ENCODE measurements around the gene NGF.

The NGF gene

DNA sequence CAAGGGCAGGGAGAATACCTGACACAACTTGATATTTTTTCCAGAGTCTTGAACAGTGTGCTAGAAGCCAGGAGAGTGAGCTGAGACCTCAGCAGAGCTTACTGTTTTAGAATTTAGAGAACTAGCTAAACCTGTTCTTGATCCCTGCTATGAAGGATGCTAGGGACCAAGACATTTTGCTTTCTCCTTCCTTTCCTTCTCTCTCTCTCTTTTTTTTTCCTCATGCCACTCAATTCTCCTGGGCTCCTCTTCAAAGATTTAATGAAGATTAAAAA, 99.0 kb downstream of the NGF start:
- H3K4me3 ChIP-seq (ENCODE audit: low read depth, low read length): no peak overlapping the region
- TF ChIP-seq, protein P1, sequence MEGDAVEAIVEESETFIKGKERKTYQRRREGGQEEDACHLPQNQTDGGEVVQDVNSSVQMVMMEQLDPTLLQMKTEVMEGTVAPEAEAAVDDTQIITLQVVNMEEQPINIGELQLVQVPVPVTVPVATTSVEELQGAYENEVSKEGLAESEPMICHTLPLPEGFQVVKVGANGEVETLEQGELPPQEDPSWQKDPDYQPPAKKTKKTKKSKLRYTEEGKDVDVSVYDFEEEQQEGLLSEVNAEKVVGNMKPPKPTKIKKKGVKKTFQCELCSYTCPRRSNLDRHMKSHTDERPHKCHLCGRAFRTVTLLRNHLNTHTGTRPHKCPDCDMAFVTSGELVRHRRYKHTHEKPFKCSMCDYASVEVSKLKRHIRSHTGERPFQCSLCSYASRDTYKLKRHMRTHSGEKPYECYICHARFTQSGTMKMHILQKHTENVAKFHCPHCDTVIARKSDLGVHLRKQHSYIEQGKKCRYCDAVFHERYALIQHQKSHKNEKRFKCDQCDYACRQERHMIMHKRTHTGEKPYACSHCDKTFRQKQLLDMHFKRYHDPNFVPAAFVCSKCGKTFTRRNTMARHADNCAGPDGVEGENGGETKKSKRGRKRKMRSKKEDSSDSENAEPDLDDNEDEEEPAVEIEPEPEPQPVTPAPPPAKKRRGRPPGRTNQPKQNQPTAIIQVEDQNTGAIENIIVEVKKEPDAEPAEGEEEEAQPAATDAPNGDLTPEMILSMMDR (IDR thresholded peaks at IDR 0.05; ENCODE audit: low read depth, low read length): no peak

GRCh38 chr1:115238336-115239147, 99.5 kb downstream of the NGF start:
- no peak overlapping the region for H3K4me3 ChIP-seq (ENCODE audit: low read depth, low read length)
- TF ChIP-seq, protein P1 (IDR thresholded peaks at IDR 0.05; ENCODE audit: low read depth, low read length): no peak

- no peak overlapping the region for H3K4me3 ChIP-seq (ENCODE audit: low read depth, low read length)
- TF ChIP-seq, protein P1 (IDR thresholded peaks at IDR 0.05; ENCODE audit: low read depth, low read length): no peak
These were observed 100.5 kb downstream of the NGF start for GRCh38 chr1:115237507-115237906.

- TF ChIP-seq, protein P1 (IDR thresholded peaks at IDR 0.05; ENCODE audit: low read depth, low read length): no peak
- H3K4me3 ChIP-seq (ENCODE audit: low read depth, low read length): no peak overlapping the region
These were observed 101.0 kb downstream of the NGF start for GRCh38 chr1:115237023-115237422.

All from WI38 (cell line).